HG02970 (cell line): ENCODE data around the gene ADRA2A.

Experiments used
- ATAC-seq: cut with Tn5 transposase; IDR thresholded peaks from one replicate; pipeline ENCODE4 v1.9.1; 2021; ENCODE audit warnings: mild to moderate bottlenecking, moderate library complexity, moderate number of reproducible peaks; ENCODE audit not compliant: unreplicated experiment, low FRiP score

The ADRA2A gene

DNA sequence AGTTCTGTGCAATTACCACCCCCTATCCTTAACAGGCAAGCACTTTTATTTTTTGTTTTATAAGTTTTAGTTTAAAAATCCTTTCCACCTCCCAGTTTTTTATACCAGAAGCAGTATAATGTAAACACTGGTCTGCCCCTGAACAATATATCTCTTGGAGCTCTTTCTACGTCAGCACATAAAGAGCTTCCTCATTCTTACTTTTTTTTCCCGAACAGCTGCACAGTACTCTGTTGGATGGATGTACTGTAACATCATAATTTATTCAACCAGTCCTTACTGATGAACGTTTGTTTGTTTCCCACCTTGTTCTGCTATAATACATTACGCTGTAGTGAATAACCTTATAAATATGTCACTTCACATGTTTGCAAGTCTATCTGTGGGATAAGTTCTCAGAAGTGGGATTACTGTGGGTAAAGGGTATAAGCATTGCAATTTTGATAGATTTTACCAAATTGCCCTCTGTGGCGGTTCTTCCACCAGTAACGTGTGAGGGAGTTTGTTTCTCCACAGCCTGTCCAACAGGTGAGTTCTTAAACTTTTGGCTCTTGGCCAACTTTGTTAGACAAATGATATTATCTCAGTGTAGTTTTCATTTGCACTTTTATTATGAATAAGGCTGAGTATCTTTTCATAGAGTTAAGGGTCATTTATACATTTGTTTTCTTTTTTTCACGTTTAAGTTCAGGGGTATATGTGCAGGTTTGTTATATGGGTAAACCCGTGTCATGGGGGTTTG lies 32.8 kb downstream of the ADRA2A start:
- no peak for ATAC-seq

- no peak for ATAC-seq
These were observed 33.9 kb downstream of the ADRA2A start for GRCh38 chr10:111110771-111111170.

DNA sequence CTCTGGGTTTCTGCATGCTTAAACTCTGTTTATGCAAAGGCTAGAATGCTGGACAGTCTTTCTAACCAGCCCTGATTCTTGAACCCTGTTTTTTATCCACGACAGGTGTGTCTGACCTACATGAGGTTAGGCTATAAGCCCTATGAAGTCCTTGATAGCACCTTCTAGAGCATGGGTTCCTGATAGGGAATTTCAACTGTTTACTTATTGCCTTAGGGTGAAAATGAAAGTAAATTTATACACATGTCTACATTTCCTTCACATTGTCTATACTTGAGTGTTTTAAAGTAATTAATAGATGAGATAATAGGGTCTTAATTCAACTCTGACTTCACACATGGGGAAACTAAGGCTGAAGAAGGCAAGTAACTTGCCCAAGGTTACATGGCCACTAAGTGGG lies 35.5 kb downstream of the ADRA2A start:
- ATAC-seq = no peak

GRCh38 chr10:111113238-111113960 lies 36.6 kb downstream of the ADRA2A start:
- no peak for ATAC-seq

- no peak for ATAC-seq
These were observed 37.3 kb downstream of the ADRA2A start for GRCh38 chr10:111113961-111114757.

- ATAC-seq = no peak
These were observed 38.1 kb downstream of the ADRA2A start for GRCh38 chr10:111114758-111115500.

- ATAC-seq = no peak
These were observed 39.4 kb downstream of the ADRA2A start for GRCh38 chr10:111116211-111116610.

DNA sequence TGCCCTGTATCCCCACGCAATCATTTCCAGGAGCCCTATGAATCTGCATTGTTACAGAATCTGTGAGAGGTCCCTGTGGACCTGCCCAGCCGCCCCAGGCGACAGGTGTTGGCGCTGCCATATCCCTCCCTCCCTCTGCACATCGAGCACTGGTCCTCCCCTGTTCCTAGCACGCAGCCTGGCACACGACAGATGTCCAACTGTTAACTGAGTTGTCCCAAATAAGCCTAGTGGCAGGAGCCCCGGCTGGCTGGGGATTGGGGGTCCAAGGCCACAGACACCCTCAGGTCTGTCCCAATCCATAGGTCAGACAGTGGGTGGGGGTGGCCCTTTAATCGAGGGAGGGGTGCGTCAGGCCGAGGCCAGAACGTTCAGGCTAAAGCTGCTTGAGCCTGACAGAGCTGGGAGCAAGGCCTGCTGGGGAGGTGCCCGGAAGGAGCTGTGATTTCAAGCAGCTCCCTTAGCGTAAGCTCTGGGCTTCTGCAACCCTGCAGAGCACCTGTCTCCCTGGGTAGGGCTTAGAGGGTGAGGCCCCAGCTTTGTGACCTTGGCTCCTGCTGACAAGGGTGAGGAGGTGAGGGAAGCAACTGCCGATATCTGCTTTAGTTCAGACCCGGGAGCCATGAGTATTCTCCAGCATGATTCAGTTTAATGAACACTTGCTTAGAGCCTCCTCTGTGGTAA lies 40.1 kb downstream of the ADRA2A start:
- ATAC-seq = no peak

GRCh38 chr10:111117528-111118277 lies 40.9 kb downstream of the ADRA2A start:
- ATAC-seq = no peak

DNA sequence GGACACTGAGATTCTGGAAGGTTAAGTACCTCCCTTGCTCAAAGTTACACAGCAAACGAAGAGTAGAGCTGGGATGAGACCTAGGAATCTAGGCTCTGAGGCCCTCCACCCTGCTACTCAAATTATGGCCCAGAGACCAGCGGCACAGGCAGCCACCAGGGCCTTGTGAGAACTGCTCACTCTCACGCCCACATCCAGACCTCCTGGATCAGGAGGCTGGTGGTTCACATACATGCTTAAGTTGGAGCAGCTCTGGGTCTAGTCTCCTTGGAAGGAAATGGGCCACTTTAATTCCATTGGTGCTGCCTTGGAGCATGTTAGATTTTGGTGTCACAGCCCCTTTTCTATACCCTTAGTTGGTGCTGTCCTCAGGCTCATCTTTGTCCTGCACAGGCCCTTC lies 41.9 kb downstream of the ADRA2A start:
- ATAC-seq = no peak

DNA sequence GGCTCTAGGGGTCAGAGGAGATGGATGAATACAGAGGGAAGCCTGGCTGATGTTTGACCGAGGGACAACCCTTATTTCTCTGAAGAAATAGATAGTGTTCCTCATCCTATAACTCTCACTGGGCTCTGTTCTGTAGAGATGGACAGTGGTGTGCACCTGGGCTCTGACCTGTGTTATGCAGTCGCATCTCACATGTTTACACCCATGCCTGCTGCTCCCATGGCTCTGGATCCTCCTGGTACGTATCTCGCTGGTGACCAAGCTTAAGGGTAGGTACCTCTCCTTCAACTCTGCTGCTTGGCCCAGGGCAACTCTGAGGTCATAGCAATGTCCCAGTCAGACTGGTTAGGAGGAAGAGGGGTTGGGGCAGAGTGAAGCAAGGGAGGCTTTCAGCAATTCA lies 42.8 kb downstream of the ADRA2A start:
- no peak for ATAC-seq

DNA sequence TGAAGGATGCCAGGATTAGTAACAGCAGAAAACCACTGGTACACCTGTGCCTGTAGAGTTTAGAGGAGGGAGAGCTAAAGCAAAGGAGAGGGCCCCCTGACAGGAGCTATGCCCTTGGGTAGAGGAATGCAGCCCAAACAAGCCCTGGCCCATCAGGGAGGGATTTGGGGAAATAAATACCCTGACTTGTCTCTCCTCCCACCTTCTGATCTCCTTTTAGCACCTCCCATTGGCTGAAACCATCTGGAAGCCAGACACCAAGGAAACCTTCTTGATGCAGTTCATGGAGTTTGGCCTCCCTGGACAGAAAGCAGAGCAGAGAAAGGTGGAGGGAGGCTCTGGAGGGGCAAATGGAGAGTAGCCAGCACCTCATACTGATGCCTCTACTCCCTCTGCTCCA lies 45.3 kb downstream of the ADRA2A start:
- ATAC-seq = no peak

DNA sequence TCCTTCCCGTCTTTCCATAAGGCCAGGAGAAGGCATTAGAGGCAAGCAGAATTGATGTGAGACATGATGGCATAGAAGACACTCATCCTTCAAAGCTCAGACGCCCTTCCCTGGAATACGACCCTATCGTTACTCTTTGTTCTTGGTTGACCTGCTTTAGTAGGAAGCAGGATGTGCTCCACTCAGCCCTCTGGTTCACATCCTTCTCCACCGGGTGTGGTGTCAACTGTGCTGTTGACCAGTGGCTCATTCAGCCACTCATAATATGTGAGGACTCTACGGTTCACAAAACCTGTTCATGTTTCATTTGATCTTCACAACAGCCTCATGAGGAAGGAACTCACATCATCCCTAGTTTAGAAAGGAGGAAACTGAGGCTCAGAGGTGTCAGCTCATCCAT lies 47.1 kb downstream of the ADRA2A start:
- ATAC-seq = no peak

GRCh38 chr10:111125102-111125501 lies 48.3 kb downstream of the ADRA2A start:
- ATAC-seq = no peak

DNA sequence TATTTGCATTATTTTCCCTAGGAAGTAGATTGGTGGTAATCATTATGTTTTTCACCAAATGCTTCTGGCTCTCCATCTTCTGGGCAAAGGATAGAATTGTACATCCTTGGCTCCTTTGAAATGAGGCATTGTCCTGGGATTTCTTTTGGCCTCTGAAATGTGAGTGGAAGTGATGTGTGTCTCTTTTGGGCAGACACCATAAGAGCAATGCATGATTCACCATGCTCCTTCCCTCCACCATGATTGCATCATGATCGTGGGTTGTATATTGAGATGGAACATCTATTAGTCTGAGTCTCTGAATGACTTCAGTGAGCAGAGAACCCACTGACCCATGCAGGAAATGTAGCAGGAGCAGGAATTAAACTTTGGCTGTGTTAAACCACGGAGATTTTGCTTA lies 49.2 kb downstream of the ADRA2A start:
- ATAC-seq = no peak

DNA sequence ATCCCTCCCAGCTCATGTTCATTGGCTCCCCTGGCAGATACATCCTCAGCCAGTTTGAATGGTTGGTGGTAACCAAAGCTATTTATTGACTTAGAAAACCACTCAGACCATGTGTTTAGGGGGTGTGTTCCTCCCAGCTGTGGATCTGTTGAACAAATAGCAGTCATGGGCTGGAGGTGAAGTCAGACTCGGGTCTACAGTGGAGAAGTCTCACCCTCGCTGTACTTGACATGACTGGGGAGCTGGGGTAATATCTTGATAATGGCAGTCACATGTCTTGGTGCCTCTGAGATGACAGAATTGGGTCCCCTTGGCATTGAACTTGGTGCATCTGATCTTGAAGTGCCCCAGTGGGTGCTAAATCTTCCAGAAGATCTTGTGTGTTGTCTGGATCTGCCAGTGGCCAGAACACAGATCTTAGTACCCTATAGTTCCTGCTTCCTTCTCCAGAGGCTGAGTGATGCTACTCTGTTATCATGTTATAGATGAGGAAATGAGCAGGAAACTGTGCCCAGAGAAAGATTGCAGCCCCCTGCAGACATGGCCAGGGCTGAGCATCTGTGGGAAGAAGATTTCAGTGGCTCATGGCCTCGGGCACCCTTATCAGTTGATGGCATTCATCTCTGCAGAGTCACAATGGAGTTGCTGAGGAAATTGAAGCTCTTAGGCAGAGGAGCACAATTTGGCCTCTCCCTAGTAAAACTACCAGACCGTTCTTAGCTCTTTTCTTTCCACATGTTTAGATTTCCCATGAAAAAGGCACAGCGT lies 50.4 kb downstream of the ADRA2A start:
- no peak for ATAC-seq

- ATAC-seq = no peak
These were observed 51.7 kb downstream of the ADRA2A start for GRCh38 chr10:111128331-111129180.

- ATAC-seq = no peak
These were observed 52.5 kb downstream of the ADRA2A start for GRCh38 chr10:111129363-111129762.
